ENCODE measurements around the gene TPM2. TPM values are rescaled to one million over a fixed set of nuclear protein-coding genes. Genes with fewer than 3 reads are reported as not detected.

TPM2 gene
- polyA plus RNA-seq, 1 of the 3 experiments (the other 2 are of a cell fraction): 620 TPM

DNA sequence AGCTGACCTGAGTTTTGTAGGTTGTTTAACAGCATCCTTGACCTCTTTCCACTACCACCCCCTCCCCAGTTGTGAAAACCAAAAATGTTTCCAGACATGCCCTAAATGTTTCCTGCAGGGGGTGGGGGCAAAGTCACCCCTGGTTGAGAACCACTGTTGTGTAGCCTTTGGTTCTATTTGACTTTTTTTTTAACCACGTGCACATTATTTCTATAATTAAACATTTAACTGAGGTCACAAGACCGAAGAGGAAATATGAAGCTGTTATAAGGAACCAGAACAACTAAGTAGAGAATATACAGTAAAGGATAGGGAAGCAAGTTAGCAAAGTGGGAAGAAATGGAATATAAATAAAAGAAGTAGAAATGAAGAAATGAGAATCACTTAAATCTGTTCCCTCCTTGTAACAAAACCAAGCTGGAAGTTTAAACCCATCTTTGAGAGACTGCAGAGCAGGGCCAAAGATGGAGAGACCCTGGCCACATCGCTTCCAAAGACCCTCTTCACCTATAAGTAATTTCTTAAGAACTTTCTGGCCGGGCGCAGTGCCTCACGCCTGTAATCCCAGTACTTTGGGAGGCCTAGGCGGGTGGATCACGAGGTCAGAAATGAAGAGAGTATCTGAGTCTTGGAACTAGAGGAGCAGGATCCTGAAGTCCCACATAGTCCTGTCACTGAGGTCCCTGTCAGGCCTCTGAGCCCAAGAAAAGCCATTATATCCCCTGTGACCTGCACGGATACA lies 53.4 kb downstream of the TPM2 start (continued):
- TF ChIP-seq EZH2phosphoT487 (IDR thresholded peaks at IDR 0.05; ENCODE audit: borderline replicate concordance, low read depth): no peak

- CTCF ChIA-PET: interaction anchor here (1.6 to 2.7 kb wide), 3 partner anchors 10 to 24 kb away, joined by 7 to 9 read pairs (median 8); no protein-coding TSS in a partner anchor
- H3K36me3 ChIP-seq (replicated peaks in 1 of 2; ENCODE audit: control insufficient read depth in 1 of 2, insufficient read depth in 2 of 2, low read length in 1 of 2): no peaks in the 10 kb centered on the region
- no peaks in the 10 kb centered on the region for H3K9me2 ChIP-seq
- POLR2A ChIA-PET: no interaction called here
- no peak overlapping the region for H3K9ac ChIP-seq
- H3K4me2 ChIP-seq: no peak overlapping the region
- no peaks in the 10 kb centered on the region for H3K4me1 ChIP-seq (ENCODE audit: control insufficient read depth in 1 of 2, insufficient read depth in 2 of 2, low read depth in 1 of 2, low read length in 1 of 2)
- no peaks in the 10 kb centered on the region for H4K20me1 ChIP-seq (ENCODE audit: insufficient read depth)
- no peak overlapping the region for H3K4me3 ChIP-seq (ENCODE audit: low read depth in 2 of 2, low read length in 1 of 2)
- no peak overlapping the region for H2AFZ ChIP-seq (ENCODE audit: low read depth)
- H3K79me2 ChIP-seq (ENCODE audit: insufficient read depth): no peaks in the 10 kb centered on the region
- H3K27me3 ChIP-seq (ENCODE audit: insufficient read depth): no peaks in the 10 kb centered on the region
- no peak overlapping the region for H3K27ac ChIP-seq (ENCODE audit: low read depth in 2 of 2, low read length in 1 of 2)
- H3K9me3 ChIP-seq: no peaks in the 10 kb centered on the region
- TF ChIP-seq TAF1 (IDR thresholded peaks at IDR 0.05; ENCODE audit: borderline replicate concordance, low read depth, low read length) (no peak), GABPA (IDR thresholded peaks at IDR 0.05; ENCODE audit: low read depth) (no peak), ELF1 (IDR thresholded peaks at IDR 0.05) (no peak), JUND (IDR thresholded peaks at IDR 0.05) (no peak)
- no peak for DNase-seq
- no peaks in the 10 kb centered on the region for H3F3A ChIP-seq (replicated peaks; ENCODE audit: insufficient read depth)
These were observed 54.0 kb downstream of the TPM2 start for GRCh38 chr9:35635730-35636129.

Small RNA genes lying within 50 kb of the gene (small RNA-seq; reads per million reads assigned to genes)
- gene MIR6853 (0 to 3.2 (median 0.06) reads per million in 7 experiments), gene RMRP (0 reads per million in 7 experiments), gene RN7SL22P (0 reads per million in 7 experiments)

Other genes with a start within 250 kb of the TPM2 start
- 14.5 and 15.0 TPM in 2 replicates for gene RUSC2, start 199.8 kb downstream of the TPM2 start, polyA plus RNA-seq (2012; rRNA removed)
- gene TESK1, start 84.7 kb downstream of the TPM2 start, polyA plus RNA-seq (2012; rRNA removed): 26.0 TPM in 2 replicates
- 2.5 and 2.7 TPM in 2 replicates for gene CD72, start 71.5 kb downstream of the TPM2 start, polyA plus RNA-seq (2012; rRNA removed)
- not detected in 2 replicates for gene SIT1, start 39.0 kb downstream of the TPM2 start, polyA plus RNA-seq (2012; rRNA removed)
- gene RMRP, start 31.9 kb downstream of the TPM2 start, polyA plus RNA-seq (2012; rRNA removed): 64.9 and 157 TPM in 2 replicates
- 20.9 and 22.0 TPM in 2 replicates for gene CCDC107, start 31.6 kb downstream of the TPM2 start, polyA plus RNA-seq (2012; rRNA removed)
- 4.9 and 5.2 TPM in 2 replicates for gene ARHGEF39, start 24.7 kb downstream of the TPM2 start, polyA plus RNA-seq (2012; rRNA removed)
- gene CA9, start 16.0 kb downstream of the TPM2 start, polyA plus RNA-seq (2012; rRNA removed): 0.99 and 1.4 TPM in 2 replicates
- gene TLN1, start 42.3 kb upstream of the TPM2 start, polyA plus RNA-seq (2012; rRNA removed): 91.8 and 115 TPM in 2 replicates
- gene CREB3, start 42.7 kb upstream of the TPM2 start, polyA plus RNA-seq (2012; rRNA removed): 33.9 and 38.6 TPM in 2 replicates
- 71.5 and 98.2 TPM in 2 replicates for gene GBA2, start 59.3 kb upstream of the TPM2 start, polyA plus RNA-seq (2012; rRNA removed)
- gene RGP1, start 59.4 kb upstream of the TPM2 start, polyA plus RNA-seq (2012; rRNA removed): 16.1 and 18.6 TPM in 2 replicates
- gene MSMP, start 64.4 kb upstream of the TPM2 start, polyA plus RNA-seq (2012; rRNA removed): 1.2 TPM in 2 replicates
- 12.8 and 13.5 TPM in 2 replicates for gene NPR2, start 101.7 kb upstream of the TPM2 start, polyA plus RNA-seq (2012; rRNA removed)
- 1.5 and 2.8 TPM in 2 replicates for gene SPAG8, start 122.3 kb upstream of the TPM2 start, polyA plus RNA-seq (2012; rRNA removed)
- 39.9 and 57.2 TPM in 2 replicates for gene HINT2, start 125.1 kb upstream of the TPM2 start, polyA plus RNA-seq (2012; rRNA removed)
- gene FAM221B, start 138.8 kb upstream of the TPM2 start, polyA plus RNA-seq (2012; rRNA removed): not detected in 2 replicates
- 5.3 and 5.8 TPM in 2 replicates for gene TMEM8B, start 139.3 kb upstream of the TPM2 start, polyA plus RNA-seq (2012; rRNA removed)
- gene OR13J1, start 180.5 kb upstream of the TPM2 start, polyA plus RNA-seq (2012; rRNA removed): not detected in 2 replicates
- gene HRCT1, start 216.3 kb upstream of the TPM2 start, polyA plus RNA-seq (2012; rRNA removed): 2.0 and 3.0 TPM in 2 replicates
- gene SPAAR, start 219.6 kb upstream of the TPM2 start, polyA plus RNA-seq (2012; rRNA removed): 0.11 and 0.13 TPM in 2 replicates

Measured in SK-N-SH (cell line).